Mucosa of descending colon (tissue), 3 donors: ENCODE measurements around the gene LRRC23. TPM values are rescaled to one million over a fixed set of nuclear protein-coding genes. Genes with fewer than 3 reads are reported as not detected.

Experiments used
- ATAC-seq: fragments of 200-7000 bp; cut with Tn5 transposase; one replicate; pipeline ENCODE4 v1.9.1; 2020; ENCODE audit warnings: mild to moderate bottlenecking, moderate library complexity
- DNase-seq, 3 donors: peaks; one replicate each; pipeline ENCODE4 v3.0.0-alpha.2; 2020
- H3K36me3 ChIP-seq: fragments of 200-600 bp; one replicate; pipeline ENCODE4 v1.8.0; 2021; ENCODE audit warnings: low read depth, mild to moderate bottlenecking
- H3K4me1 ChIP-seq: fragments of 200-600 bp; one replicate; pipeline ENCODE4 v1.8.0; 2021; ENCODE audit warnings: low read depth, mild to moderate bottlenecking
- H3K4me3 ChIP-seq: fragments of 200-600 bp; one replicate; pipeline ENCODE4 v1.8.0; 2021; ENCODE audit warnings: mild to moderate bottlenecking
- H3K9me3 ChIP-seq: fragments of 200-600 bp; one replicate; pipeline ENCODE4 v1.8.0; 2021; ENCODE audit warnings: mild to moderate bottlenecking
- intact Hi-C, 2 donors: fragments of 100-400 bp; cut with DNase I in 1 of 2; cut with micrococcal nuclease in 1 of 2; formaldehyde crosslinking; loops; one replicate each; pipeline versions ENCODE4 v1.11.0 to v1.11.1; 2022; cut with DNase I, micrococcal nuclease
- total RNA-seq, 3 donors: library from RNA; stranded (reverse); fragmentation: NEBNext Ultra II Directional in 2 of 3; extraction: Animal tissue kit (Norgen Biotek cat#: 25700) in 2 of 3; gene quantifications; one replicate each; pipeline versions ENCODE4 v1.2.1 to v1.2.4, GENCODE V29; 2021 to 2023
- TF ChIP-seq, protein P1 (sequence below): fragments of 200-600 bp; IDR thresholded peaks from one replicate; pipeline ENCODE4 v1.8.0; 2022; ENCODE audit warnings: antibody characterized with exemption, mild to moderate bottlenecking
- donor health status: DM: no; HTN: no; CAD: no; lungs with moderate emphysema.
- donor health status: DM: no; HTN: no; CAD: no.
- donor health status: DM: no; HTN: yes; CAD: no.

Gene LRRC23
- total RNA-seq, 3 donors from 2014 or later: 4.7 to 11.8 (median 4.9) TPM

DNA sequence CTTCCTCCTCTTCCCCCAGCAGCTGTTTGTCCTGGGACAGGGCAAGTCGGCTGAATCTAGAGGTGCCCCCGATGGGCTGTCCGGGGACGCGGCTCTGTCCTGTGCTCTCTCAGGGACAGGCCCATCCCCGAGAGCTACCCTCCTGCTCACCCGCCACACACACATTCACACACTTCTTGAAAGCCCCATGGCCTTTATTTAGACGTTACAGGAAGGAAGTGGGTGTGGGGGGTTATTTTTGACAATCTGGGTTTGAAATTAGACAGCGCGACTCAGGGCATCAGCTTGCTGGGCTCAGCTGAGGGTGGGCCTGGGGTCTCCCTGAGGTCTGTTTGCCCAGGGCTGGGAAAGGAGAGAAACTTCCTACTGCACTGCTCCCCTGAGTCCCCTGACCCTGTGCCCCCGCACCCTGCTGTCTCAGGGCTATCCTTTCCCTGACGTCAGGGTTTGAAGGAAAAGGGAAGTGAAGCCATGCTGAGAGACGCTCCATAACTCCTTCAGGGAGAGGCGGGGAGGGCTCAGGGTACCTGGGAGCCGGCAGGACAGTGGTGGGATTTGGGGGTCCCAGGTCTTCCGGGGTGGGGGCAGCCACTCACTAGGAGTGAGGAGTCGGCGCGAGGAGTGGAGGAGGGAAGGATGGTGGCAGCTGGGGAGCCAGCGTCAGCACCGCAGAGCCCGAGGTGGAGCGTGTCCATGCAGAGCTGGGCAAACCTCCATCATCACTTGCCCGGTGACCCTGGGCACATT is 54.6 kb downstream of the LRRC23 start:
- Histone ChIP-seq H3K4me1 (peaks cover 23% of the 10 kb centered on the region), H3K9me3 (no peaks in the 10 kb centered on the region), H3K36me3 (no peaks in the 10 kb centered on the region), H3K4me3 (no peak overlapping the region)
- ATAC-seq: no peak
- intact Hi-C loops: no loop called here
- TF ChIP-seq, protein P1, sequence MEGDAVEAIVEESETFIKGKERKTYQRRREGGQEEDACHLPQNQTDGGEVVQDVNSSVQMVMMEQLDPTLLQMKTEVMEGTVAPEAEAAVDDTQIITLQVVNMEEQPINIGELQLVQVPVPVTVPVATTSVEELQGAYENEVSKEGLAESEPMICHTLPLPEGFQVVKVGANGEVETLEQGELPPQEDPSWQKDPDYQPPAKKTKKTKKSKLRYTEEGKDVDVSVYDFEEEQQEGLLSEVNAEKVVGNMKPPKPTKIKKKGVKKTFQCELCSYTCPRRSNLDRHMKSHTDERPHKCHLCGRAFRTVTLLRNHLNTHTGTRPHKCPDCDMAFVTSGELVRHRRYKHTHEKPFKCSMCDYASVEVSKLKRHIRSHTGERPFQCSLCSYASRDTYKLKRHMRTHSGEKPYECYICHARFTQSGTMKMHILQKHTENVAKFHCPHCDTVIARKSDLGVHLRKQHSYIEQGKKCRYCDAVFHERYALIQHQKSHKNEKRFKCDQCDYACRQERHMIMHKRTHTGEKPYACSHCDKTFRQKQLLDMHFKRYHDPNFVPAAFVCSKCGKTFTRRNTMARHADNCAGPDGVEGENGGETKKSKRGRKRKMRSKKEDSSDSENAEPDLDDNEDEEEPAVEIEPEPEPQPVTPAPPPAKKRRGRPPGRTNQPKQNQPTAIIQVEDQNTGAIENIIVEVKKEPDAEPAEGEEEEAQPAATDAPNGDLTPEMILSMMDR: no peak
- peak; percentile 58 to 81 (median 66) for DNase-seq

DNA sequence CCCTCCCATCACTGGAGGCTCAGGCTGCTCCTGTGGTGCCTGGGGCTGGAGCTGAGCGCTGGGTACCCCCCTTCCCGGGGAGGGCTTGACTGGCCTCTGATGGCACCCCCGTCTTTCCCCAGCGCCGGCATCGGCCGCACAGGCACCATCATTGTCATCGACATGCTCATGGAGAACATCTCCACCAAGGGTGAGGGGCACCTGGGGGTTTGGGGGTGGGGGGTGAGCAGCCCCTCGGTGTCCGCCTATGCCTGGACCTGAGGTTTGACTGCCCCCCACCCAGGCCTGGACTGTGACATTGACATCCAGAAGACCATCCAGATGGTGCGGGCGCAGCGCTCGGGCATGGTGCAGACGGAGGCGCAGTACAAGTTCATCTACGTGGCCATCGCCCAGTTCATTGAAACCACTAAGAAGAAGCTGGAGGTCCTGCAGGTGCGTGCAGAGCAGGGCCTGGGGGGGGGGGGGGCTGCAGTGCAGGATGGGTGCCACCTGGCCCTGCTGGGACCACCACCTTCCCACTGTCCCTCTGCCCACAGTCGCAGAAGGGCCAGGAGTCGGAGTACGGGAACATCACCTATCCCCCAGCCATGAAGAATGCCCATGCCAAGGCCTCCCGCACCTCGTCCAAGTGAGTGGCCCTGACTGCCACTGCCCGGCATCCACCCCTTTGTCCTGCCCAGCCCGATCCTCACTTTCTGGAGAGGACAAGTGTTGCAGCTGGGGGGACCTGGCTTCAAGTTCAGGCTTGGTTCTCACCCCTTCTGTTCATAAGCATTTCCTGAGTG is 55.4 kb downstream of the LRRC23 start:
- no peak overlapping the region for H3K4me3 ChIP-seq
- TF ChIP-seq, protein P1: no peak
- DNase-seq (peak in 2 of 3 donors; percentile 46 to 67), ATAC-seq (no peak)
- peaks cover 22% of the 10 kb centered on the region for H3K4me1 ChIP-seq
- no peaks in the 10 kb centered on the region for H3K36me3 ChIP-seq
- intact Hi-C loops: no loop called here
- no peaks in the 10 kb centered on the region for H3K9me3 ChIP-seq

DNA sequence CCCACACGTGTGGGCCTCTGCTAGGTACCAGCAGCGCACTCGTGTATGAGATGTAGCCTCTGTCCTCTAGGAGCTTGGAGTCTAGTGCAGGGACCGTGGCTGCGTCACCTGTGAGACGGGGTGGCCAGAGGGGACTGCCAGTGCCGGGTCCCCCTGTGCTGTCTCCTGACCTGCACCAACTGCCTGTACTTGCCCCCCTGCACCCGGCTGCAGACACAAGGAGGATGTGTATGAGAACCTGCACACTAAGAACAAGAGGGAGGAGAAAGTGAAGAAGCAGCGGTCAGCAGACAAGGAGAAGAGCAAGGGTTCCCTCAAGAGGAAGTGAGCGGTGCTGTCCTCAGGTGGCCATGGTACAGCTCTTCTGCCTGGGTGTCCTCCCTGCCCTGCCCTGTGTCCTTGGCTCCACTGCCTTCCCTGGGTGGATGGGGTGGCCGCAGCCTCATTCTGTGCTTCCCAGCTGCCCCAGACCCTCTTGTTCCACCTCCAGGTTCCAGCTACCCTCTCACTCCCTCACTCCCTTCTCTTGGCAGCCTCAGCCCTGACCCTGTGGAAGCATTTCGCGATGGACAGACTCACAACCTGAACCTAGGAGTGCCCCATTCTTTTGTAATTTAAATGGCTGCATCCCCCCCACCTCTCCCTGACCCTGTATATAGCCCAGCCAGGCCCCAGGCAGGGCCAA is 56.1 kb downstream of the LRRC23 start:
- TF ChIP-seq, protein P1: no peak
- Histone ChIP-seq H3K9me3 (no peaks in the 10 kb centered on the region), H3K36me3 (no peaks in the 10 kb centered on the region), H3K4me1 (peaks cover 21% of the 10 kb centered on the region), H3K4me3 (no peak overlapping the region)
- intact Hi-C loops: no loop called here
- ATAC-seq (peak; percentile 2), DNase-seq (peak in 2 of 3 donors; percentile 62 to 70)

DNA sequence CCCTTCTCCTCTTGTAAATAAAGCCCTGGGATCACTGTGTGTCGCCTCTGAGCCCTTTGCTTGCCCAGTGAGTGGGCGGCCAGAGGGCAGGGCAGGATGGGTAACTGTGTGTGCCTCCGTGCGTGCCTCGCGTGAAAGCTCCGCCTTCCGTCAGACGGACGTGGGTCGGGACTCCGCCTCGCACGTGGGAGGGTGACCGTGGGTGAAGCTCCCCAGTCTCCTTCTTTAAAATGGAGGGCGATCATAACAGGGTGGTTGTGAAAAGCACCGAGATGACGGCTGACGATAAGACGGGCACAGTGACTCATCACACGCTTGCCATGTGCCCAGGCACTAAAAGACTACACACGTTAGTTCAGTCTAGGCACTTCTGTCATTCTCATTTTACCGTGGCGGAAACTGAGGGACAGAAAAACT is 56.7 kb downstream of the LRRC23 start:
- peak; percentile 76 to 93 (median 84) for DNase-seq
- no peaks in the 10 kb centered on the region for H3K9me3 ChIP-seq
- H3K4me3 ChIP-seq: no peak overlapping the region
- no peaks in the 10 kb centered on the region for H3K36me3 ChIP-seq
- peaks cover 23% of the 10 kb centered on the region for H3K4me1 ChIP-seq
- TF ChIP-seq, protein P1: no peak
- ATAC-seq: peak; percentile 32
- intact Hi-C loops: no loop called here

DNA sequence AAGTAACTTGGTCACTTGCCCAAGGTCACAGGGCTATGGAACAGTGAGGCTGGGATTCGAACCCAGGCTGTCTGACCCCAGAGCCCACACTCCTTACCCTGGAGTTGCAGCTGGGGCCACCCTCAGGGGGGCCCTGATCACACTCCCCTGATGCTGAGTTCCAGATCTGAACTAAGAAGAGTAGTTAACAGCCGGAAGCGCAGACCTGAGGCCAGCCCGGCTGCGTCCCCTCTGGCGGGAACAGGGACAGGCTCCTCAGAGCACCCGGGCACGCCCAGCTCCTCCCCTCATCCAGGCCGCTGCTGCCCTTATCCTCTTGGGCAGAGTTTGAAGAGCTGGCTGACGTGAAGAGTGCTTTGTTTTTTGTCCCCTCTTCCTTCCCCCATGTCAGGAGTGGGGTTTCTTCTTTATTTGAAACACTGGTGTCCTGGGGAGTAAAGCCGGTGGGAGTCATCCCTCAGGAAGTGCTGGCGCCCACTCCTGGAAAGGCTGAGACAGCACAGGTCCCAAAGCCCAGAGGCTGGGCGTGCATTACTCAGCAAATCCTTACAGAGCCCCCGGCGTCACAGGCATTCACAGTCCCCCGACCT is 57.2 kb downstream of the LRRC23 start:
- TF ChIP-seq, protein P1: peak; percentile 38
- H3K4me3 ChIP-seq: peak overlapping the region; percentile 57
- DNase-seq: peak; percentile 81 to 91 (median 87)
- H3K4me1 ChIP-seq: peaks cover 23% of the 10 kb centered on the region
- peak; percentile 59 for ATAC-seq
- no peaks in the 10 kb centered on the region for H3K36me3 ChIP-seq
- no peaks in the 10 kb centered on the region for H3K9me3 ChIP-seq
- intact Hi-C loops: no loop called here
